Measurements from ENCODE around the gene FOXB2.
A peak's percentile ranks its signal among the peaks of the same experiment; 100 is the strongest.
"Not testable (repeated sequence)": the region's sequence is repeated elsewhere in the genome, so short reads cannot be mapped to it uniquely, and the experiment has no call there.

FOXB2 gene

DNA sequence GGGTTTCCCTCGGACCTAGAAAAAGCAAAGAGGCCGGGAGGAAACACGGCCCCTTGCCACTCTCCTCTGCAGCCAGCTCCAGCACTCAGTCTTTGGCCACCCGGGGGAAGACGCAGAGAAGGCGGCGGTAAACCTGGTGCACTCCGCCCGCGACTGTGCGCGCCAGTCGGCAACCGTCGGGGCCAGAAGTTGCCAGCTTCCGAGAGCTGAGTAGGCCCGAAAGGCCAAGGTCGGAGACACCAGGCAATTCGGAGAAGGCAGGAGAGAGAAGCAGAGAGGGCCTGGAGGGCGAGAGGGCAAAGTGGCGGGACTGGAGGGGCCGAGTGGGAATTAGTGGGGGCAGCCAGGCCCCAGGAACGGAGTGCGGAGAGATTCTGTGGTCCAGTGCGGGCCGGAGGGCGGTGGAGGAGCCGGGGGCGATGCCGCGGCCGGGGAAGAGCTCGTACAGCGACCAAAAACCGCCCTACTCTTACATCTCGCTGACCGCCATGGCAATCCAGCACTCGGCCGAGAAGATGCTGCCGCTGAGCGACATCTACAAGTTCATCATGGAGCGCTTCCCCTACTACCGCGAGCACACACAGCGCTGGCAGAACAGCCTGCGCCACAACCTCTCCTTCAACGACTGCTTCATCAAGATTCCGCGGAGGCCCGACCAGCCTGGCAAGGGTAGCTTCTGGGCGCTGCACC lies at the start of gene FOXB2:
Gene FOXB2 (plus strand): TSS at position 420 of the 690 bp plus-strand sequence. CDS start 0 bp downstream, at position 420.
- no peak for DNase-seq (ENCODE audit: low spot score)

DNA sequence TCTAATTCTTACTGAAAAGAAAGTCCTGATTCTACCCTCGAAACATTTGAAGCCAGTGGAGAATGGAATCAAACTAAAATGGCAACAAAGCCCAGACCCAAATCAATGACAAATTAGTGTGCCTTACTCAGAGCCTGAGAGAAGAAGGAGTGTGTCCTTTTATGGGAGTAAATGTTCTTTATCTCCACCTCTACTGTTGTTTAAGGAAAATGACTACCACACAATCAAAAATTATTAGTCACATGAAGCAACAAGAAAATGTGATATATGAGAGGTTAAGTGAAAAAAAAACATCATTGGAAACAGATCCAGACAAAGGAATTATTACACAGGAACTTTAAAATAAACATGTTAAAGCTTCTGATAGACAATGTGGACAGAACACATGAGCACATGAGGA lies 49.7 kb upstream of the FOXB2 start:
- no peak for DNase-seq (ENCODE audit: low spot score)

DNA sequence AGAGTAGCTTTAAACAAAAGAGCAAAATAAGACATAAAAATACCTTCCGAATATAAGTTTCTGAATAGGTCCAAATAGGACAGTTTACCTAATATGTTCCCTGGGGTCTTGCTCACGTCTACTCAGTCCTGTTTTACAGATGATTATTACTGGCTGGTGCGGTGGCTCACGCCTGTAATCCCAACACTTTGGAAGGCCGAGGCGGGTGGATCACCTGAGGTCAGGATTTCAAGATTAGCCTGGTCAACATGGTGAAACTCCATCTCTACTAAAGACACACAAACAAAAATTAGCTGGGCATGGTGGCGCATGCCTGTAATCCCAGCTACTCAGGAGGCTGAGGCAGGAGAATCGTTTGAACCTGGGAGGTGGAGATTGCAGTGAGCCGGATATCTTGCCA lies 40.6 kb upstream of the FOXB2 start:
- not testable (repeated sequence) for DNase-seq (ENCODE audit: low spot score)

GRCh38 chr9:76980566-76980965 lies 38.9 kb upstream of the FOXB2 start:
- DNase-seq (ENCODE audit: low spot score), result no peak

GRCh38 chr9:76984486-76984885 lies 35.0 kb upstream of the FOXB2 start:
- DNase-seq (ENCODE audit: low spot score), result no peak

- no peak for DNase-seq (ENCODE audit: low spot score)
Measured at GRCh38 chr9:76985581-76985980, 33.9 kb upstream of the FOXB2 start.

- DNase-seq (ENCODE audit: low spot score), result peak; percentile 65
Measured at GRCh38 chr9:76987594-76988200, 31.8 kb upstream of the FOXB2 start.

- no peak for DNase-seq (ENCODE audit: low spot score)
Measured at GRCh38 chr9:76988941-76989340, 30.5 kb upstream of the FOXB2 start.

GRCh38 chr9:76989501-76989900 lies 30.0 kb upstream of the FOXB2 start:
- no peak for DNase-seq (ENCODE audit: low spot score)

GRCh38 chr9:76996700-76997099 lies 22.8 kb upstream of the FOXB2 start:
- peak; percentile 13 for DNase-seq (ENCODE audit: low spot score)

DNA sequence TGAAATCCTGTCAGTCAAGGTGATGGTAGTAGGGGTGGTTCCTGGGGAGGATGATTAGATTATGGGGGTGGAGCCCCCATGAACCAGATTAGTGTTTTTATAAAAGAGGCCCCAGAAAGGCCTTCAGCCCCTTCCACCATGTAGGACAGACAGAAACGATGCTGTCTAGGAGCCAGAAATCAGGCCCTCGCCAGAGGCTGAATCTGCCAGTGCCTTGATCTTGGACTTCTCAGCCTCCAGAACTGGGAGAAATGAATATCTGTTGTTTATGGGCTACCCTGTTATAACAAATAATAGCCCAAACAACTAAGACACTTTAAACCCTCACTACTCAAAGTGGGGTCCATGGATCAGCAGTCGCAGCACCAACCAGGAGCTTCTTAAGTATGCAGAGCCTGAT lies 20.2 kb upstream of the FOXB2 start:
- no peak for DNase-seq (ENCODE audit: low spot score)

DNA sequence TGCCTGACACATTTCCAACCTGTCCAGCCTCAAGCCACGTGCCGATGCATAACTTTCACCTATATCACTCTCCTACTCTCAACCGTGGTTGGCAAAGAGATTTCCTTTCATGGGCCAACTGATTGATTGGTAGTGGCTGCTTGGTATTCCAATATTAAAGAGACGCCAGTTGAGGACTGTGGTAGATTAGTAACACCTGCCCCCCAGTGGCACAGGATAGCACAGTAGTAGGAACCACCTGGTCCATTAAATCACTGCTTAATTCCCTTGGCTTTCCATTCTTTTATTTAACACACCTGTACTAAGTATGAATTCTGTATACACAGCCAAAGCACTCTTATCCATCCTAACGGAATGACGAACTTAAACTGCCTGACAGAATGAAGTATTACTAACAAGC lies 19.1 kb upstream of the FOXB2 start:
- no peak for DNase-seq (ENCODE audit: low spot score)

GRCh38 chr9:77003366-77003765 lies 16.1 kb upstream of the FOXB2 start:
- no peak for DNase-seq (ENCODE audit: low spot score)

- DNase-seq (ENCODE audit: low spot score), result no peak
Measured at GRCh38 chr9:77005216-77005615, 14.2 kb upstream of the FOXB2 start.

- no peak for DNase-seq (ENCODE audit: low spot score)
Measured at GRCh38 chr9:77010527-77010926, 8.9 kb upstream of the FOXB2 start.

- no peak for DNase-seq (ENCODE audit: low spot score)
Measured at GRCh38 chr9:77011973-77012821, 7.3 kb upstream of the FOXB2 start.

DNA sequence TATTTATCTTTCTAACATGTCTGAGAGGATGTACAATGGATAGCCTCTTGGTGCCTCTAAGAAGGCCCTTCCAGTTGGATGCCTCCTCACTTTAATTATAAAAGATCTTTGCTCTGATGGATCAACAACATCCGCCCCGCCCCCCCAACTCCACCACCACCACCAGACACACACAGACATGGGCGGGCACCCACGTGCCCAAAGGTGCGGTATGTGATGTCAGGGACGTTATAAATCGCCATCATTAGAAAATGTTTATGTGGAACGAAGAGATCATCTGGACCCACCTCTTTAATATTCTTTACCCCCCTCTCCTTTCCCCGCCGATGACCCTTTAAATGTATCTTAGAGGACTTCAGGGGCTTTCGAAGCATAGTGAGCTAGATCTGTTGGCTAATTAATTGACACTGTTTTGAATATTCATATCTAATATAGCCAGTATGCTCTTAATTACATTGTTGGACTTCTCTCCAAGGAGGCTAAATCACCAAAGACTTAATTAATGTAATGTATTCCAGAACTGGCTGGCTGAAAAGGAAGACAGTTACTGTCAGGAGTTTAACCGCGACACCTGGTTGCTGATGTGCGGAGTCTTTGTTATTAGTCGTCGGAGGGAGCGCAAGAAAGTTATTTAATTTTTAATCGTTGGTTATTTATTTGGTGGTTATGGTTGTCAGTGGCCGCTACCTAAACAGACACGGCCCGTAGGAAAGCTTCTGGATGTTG lies 6.1 kb upstream of the FOXB2 start:
- DNase-seq (ENCODE audit: low spot score), result no peak

- DNase-seq (ENCODE audit: low spot score), result no peak
Measured at GRCh38 chr9:77013932-77014596, 5.4 kb upstream of the FOXB2 start.

DNA sequence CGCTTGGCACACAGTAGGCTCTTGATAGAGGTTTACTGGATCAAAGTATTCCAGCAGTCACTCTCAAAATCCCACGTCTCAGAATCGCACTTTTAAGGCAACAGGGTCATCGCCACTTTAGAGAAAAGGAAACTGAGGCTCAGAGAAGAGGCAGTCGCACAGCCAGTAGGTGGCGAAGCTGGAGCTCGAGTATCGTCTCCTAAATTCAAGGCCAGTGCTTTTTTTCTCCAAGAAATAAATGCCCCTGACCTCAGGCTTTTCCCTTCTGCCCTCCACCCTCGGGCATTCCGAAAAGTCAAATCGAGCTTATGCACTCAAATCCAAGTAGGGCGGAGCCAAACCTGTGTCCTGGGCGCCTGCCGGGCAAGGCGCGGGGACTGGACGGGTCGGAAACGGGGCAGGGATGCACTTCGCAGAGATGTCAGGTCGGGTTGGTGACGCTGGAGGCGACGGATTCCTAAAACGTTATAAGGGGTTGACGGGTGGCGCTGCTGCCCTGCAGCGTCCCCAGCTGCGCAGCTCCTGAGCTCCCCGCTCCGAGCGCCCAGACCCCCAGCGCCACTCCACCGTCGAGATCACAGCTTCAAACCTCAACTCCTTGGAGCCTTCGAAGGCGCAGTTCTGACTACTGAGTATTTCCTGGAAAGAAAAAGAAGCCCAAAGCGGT lies 4.7 kb upstream of the FOXB2 start:
- DNase-seq (ENCODE audit: low spot score), result no peak

DNA sequence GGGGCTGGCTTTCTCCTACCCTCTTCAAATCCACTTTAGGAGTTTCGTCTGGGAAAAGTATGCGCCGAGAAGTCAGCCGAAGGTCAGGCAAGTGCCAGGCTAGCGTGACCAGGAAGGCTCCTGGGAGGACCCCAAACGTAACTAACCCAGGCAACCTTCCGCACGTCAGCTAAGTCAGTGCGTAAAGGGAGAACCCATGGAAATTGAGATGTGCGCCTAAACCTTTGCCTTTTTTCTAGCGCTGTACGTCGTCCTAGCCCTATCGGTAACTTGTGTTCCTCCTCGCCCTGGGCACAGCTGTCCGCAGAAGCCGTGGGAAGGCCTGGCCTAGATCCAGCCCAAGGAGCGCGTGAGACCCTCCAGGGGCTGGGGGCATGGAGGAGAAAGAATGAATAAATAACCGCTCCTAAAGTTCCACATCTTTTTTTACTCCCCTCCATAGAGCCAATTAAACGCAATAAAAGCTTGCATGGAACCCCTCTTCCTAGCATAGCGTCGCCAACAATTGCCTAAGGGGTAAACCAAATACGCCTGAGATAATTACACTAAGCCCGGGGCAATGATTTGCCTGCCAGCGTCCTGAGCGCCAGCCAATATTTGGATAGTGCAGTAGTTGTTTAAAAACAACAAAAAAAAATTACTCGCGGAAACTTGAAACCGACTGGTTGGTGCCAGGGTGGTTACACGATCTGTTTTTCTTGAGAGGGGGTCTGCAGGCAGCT lies 4.0 kb upstream of the FOXB2 start:
- no peak for DNase-seq (ENCODE audit: low spot score)

DNA sequence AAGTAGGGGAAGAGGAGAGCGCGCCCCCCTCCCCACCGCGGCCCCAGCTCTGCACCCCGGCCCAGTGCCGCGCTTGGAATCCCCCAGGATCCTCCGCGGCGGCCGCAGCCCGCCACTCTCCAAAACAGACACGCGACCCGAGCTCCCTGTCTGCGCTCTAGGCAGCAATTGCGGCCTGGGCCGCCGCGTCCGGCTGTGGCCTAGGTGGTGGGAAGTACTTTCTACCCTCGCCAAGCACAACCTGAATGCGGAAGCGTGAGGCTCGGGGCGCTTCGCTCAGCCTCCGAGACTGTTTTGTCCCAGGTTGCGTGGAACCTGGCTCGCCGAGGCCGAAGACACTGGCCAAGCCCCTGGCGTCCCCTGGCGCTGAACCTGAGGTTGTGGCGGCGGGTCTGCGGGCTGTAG lies 3.3 kb upstream of the FOXB2 start:
- no peak for DNase-seq (ENCODE audit: low spot score)

Measured in SW480 (cell line).